Lung (tissue), 12 donors: ENCODE data around the gene OR2L8. TPM values are rescaled to one million over a fixed set of nuclear protein-coding genes. Genes with fewer than 3 reads are reported as not detected.
"Not testable (repeated sequence)": the region's sequence is repeated elsewhere in the genome, so short reads cannot be mapped to it uniquely, and the experiment has no call there.

Experiments
- ATAC-seq: fragments of 200-7000 bp; cut with Tn5 transposase; one replicate; pipeline ENCODE4 v1.9.1; 2020; ENCODE audit warnings: moderate number of reproducible peaks; ENCODE audit not compliant: insufficient read depth, low FRiP score
- DNase-seq, 3 donors: peaks; one replicate each; pipeline ENCODE4 v3.0.0-alpha.2; 2013 to 2017
- H3K27ac ChIP-seq, 2 donors: one replicate each; pipeline ENCODE4 v1.5.1; 2013; ENCODE audit warnings: mild to moderate bottlenecking in 2 of 2, moderate library complexity in 2 of 2, control low read depth in 1 of 2, inconsistent platforms in 1 of 2, low read depth in 1 of 2, low read length in 1 of 2
- H3K27me3 ChIP-seq, 3 donors: one replicate each; pipeline ENCODE4 v1.5.1; 2013; ENCODE audit warnings: low read length in 2 of 3; ENCODE audit not compliant: control insufficient read depth in 3 of 3, insufficient read depth in 3 of 3
- H3K36me3 ChIP-seq, 4 donors: one replicate each; pipeline ENCODE4 v1.5.1; 2013; ENCODE audit warnings: low read length in 4 of 4, mild to moderate bottlenecking in 1 of 4, moderate library complexity in 1 of 4; ENCODE audit not compliant: control insufficient read depth in 4 of 4, insufficient read depth in 4 of 4
- H3K4me1 ChIP-seq, 5 donors: one replicate each; pipeline ENCODE4 v1.5.1; 2013; ENCODE audit warnings: low read length in 5 of 5, mild to moderate bottlenecking in 2 of 5, moderate library complexity in 1 of 5; ENCODE audit not compliant: control insufficient read depth in 5 of 5, insufficient read depth in 5 of 5
- H3K4me3 ChIP-seq: one replicate; pipeline ENCODE4 v1.5.1; 2013; ENCODE audit warnings: mild to moderate bottlenecking, control low read depth, moderate library complexity
- H3K9ac ChIP-seq, 2 donors: one replicate each; pipeline ENCODE4 v1.5.1; 2013; ENCODE audit warnings: low read length in 2 of 2, control low read depth in 1 of 2; ENCODE audit not compliant: insufficient read depth in 1 of 2
- H3K9me3 ChIP-seq, 4 donors: one replicate each; pipeline ENCODE4 v1.5.1; 2013; ENCODE audit warnings: low read length in 3 of 4, mild to moderate bottlenecking in 1 of 4, moderate library complexity in 1 of 4; ENCODE audit not compliant: control insufficient read depth in 4 of 4, insufficient read depth in 3 of 4
- CTCF ChIP-seq: IDR thresholded peaks from 2 replicates; pipeline ENCODE4 v1.5.1; 2012; ENCODE audit warnings: mild to moderate bottlenecking; ENCODE audit errors: control extremely low read depth, extremely low read depth
- WGBS, 2 donors: extraction: QIAGEN DNeasy Blood & Tissue Kit; methylation state at CpG; one replicate each; pipeline ENCODE4 v1.1.7; 2013; 5-methylcytosine and 5-hydroxymethylcytosine counted together
- polyA plus RNA-seq, 2 donors: library from polyadenylated mRNA; stranded (reverse); fragments of 200-250 nt; gene quantifications; one replicate each; pipeline ENCODE4 v1.2.1, GENCODE V29; 2013
- total RNA-seq, 2 donors: library from RNA; depleted of rRNA in 1 of 2; stranded (reverse); fragments of >200 nt in 1 of 2; gene quantifications; one replicate each; pipeline ENCODE4 v1.2.1, GENCODE V29; 2014 to 2021
- donor health status: control.
- donor health status: control.
- donor health status: Bipolar disorder and iron deficiency.
- donor health status: healthy.
- donor health status: DM: yes; HTN: yes; CAD: no.

Gene OR2L8
- total and polyA plus RNA-seq, 4 donors, result not detected

GRCh38 chr1:247936415-247936814 lies 12.2 kb upstream of the OR2L8 start:
- Histone ChIP-seq H3K9me3 (peaks cover 0 to 16% (median 0%) of the 10 kb centered on the region in 4 donors), H3K4me1 (no peaks in the 10 kb centered on the region), H3K36me3 (no peaks in the 10 kb centered on the region), H3K9ac (no peak overlapping the region), H3K27me3 (no peaks in the 10 kb centered on the region), H3K27ac (no peak overlapping the region), H3K4me3 (no peak overlapping the region)
- ATAC-seq (no peak), DNase-seq (no peak)
- WGBS, 2 donors, result 95 to 96% methylated on average over 18 of the region's 18 CpGs
- no peak for TF ChIP-seq CTCF

DNA sequence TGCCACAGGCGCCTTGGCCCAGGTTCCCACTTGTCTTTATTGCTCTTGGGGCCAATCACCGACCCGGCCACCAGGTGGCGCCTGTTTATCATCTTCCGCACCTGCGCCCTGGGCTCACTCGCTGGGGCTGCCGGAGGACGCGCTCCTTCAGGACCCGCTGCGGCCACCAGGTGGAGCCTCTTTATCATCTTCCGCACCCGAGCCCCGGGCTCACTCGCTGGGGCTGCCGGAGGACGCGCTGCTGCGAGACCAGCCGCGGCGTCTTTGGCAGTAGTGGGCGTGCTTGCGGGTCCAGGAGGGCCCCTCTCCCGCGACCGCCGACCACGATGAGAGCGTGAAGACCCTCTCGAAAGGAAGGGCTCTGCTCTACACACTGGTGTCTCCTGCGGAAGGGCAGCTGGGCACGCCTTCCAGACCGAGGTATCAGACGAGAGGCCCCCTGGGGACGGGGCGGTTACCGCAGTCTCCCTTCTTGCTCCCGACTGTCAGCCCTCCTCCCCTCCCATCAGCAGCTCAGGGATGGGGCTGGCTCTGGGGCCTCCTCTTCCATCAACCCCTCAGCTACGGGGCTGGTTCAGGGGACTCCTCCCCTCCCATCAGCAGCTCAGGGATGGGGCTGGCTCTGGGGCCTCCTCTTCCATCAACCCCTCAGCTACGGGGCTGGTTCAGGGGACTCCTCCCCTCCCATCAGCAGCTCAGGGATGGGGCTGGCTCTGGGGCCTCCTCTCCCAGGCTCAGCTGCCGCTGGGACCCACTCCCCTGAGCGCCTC lies 11.5 kb upstream of the OR2L8 start:
- not testable (repeated sequence) for H3K4me3 ChIP-seq, H3K27me3 ChIP-seq, H3K36me3 ChIP-seq, H3K27ac ChIP-seq, H3K4me1 ChIP-seq, H3K9ac ChIP-seq
- peak; percentile 2 to 65 (median 6) for DNase-seq
- H3K9me3 ChIP-seq, result peaks cover 0 to 16% (median 1%) of the 10 kb centered on the region in 4 donors
- peak; percentile 35 for TF ChIP-seq CTCF
- WGBS, 2 donors, result 7 to 26% methylated on average over 41 to 44 of the region's 44 CpGs
- peak; percentile 64 for ATAC-seq

GRCh38 chr1:247942624-247943023 lies 6.0 kb upstream of the OR2L8 start:
- Histone ChIP-seq H3K9me3 (peaks cover 0 to 6% (median 3%) of the 10 kb centered on the region in 4 donors), H3K27me3 (no peaks in the 10 kb centered on the region), H3K27ac (no peak overlapping the region), H3K9ac (no peak overlapping the region), H3K4me3 (no peak overlapping the region), H3K36me3 (no peaks in the 10 kb centered on the region), H3K4me1 (no peaks in the 10 kb centered on the region)
- 87% methylated on average over 6 of the region's 6 CpGs for WGBS, 2 donors
- no peak for TF ChIP-seq CTCF
- ATAC-seq (no peak), DNase-seq (no peak)
